Adipocyte (in vitro differentiated cells): ENCODE results near the gene BRF1.
"Not testable (repeated sequence)": the region's sequence is repeated elsewhere in the genome, so short reads cannot be mapped to it uniquely, and the experiment has no call there.

ENCODE experiments used
- DNase-seq: peaks from one replicate; pipeline ENCODE4 v3.0.0-alpha.2; 2015; ENCODE audit warnings: low read depth
- H3K27me3 ChIP-seq: replicated peaks from 2 replicates; pipeline ENCODE4 v1.7.0; 2013; ENCODE audit warnings: mild to moderate bottlenecking, low read length, moderate library complexity; ENCODE audit not compliant: control insufficient read depth, insufficient read depth
- H3K36me3 ChIP-seq: 2 replicates; pipeline ENCODE4 v1.7.0; 2013; ENCODE audit warnings: low read length, mild to moderate bottlenecking, moderate library complexity; ENCODE audit not compliant: control insufficient read depth, insufficient read depth, severe bottlenecking
- H3K4me1 ChIP-seq: 2 replicates; pipeline ENCODE4 v1.7.0; 2013; ENCODE audit warnings: mild to moderate bottlenecking, low read length, moderate library complexity; ENCODE audit not compliant: control insufficient read depth, insufficient read depth
- H3K4me3 ChIP-seq: 2 replicates; pipeline ENCODE4 v1.7.0; 2013; ENCODE audit warnings: mild to moderate bottlenecking, low read length, moderate library complexity
- H3K9ac ChIP-seq: 2 replicates; pipeline ENCODE4 v1.7.0; 2013; ENCODE audit warnings: mild to moderate bottlenecking, low read length, moderate library complexity
- H3K9me3 ChIP-seq: 2 replicates; pipeline ENCODE4 v1.7.0; 2013; ENCODE audit warnings: mild to moderate bottlenecking, low read length, moderate library complexity; ENCODE audit not compliant: control insufficient read depth

Gene BRF1

GRCh38 chr14:105337433-105337832 lies 36.6 kb upstream of the BRF1 start:
- no peak for DNase-seq
- no peaks in the 10 kb centered on the region for H3K27me3 ChIP-seq
- no peaks in the 10 kb centered on the region for H3K9me3 ChIP-seq

GRCh38 chr14:105336477-105337287 lies 35.9 kb upstream of the BRF1 start:
- no peak for DNase-seq
- no peaks in the 10 kb centered on the region for H3K27me3 ChIP-seq
- no peak overlapping the region for H3K9ac ChIP-seq
- H3K4me3 ChIP-seq, result no peak overlapping the region
- H3K36me3 ChIP-seq, result no peaks in the 10 kb centered on the region
- no peaks in the 10 kb centered on the region for H3K9me3 ChIP-seq
- peaks cover 18% of the 10 kb centered on the region for H3K4me1 ChIP-seq

More at GRCh38 chr14:105337433-105337832, 36.6 kb upstream of the BRF1 start:
- H3K9ac ChIP-seq, result no peak overlapping the region
- no peaks in the 10 kb centered on the region for H3K36me3 ChIP-seq
- no peak overlapping the region for H3K4me3 ChIP-seq
- peaks cover 22% of the 10 kb centered on the region for H3K4me1 ChIP-seq

GRCh38 chr14:105335735-105336476 lies 35.1 kb upstream of the BRF1 start:
- Histone ChIP-seq H3K4me3 (no peak overlapping the region), H3K9me3 (no peaks in the 10 kb centered on the region), H3K9ac (no peak overlapping the region), H3K4me1 (peaks cover 10% of the 10 kb centered on the region), H3K36me3 (no peaks in the 10 kb centered on the region), H3K27me3 (no peaks in the 10 kb centered on the region)
- DNase-seq, result no peak

GRCh38 chr14:105335231-105335542 lies 34.4 kb upstream of the BRF1 start:
- not testable (repeated sequence) for DNase-seq, H3K4me1 ChIP-seq, H3K4me3 ChIP-seq, H3K9ac ChIP-seq, H3K36me3 ChIP-seq, H3K9me3 ChIP-seq, H3K27me3 ChIP-seq

- Histone ChIP-seq H3K4me1 (peaks cover 9% of the 10 kb centered on the region), H3K36me3 (no peaks in the 10 kb centered on the region)
- DNase-seq, result no peak
Measured at GRCh38 chr14:105334383-105335230, 33.8 kb upstream of the BRF1 start.

GRCh38 chr14:105333613-105334364 lies 33.0 kb upstream of the BRF1 start:
- DNase-seq, result no peak

More at GRCh38 chr14:105334383-105335230, 33.8 kb upstream of the BRF1 start:
- Histone ChIP-seq H3K9me3 (no peaks in the 10 kb centered on the region), H3K9ac (no peak overlapping the region), H3K4me3 (no peak overlapping the region), H3K27me3 (no peaks in the 10 kb centered on the region)

GRCh38 chr14:105333020-105333490 lies 32.3 kb upstream of the BRF1 start:
- no peak overlapping the region for H3K9ac ChIP-seq
- H3K27me3 ChIP-seq, result no peaks in the 10 kb centered on the region
- H3K4me1 ChIP-seq, result peaks cover 6% of the 10 kb centered on the region
- DNase-seq, result no peak
- no peaks in the 10 kb centered on the region for H3K36me3 ChIP-seq
- H3K9me3 ChIP-seq, result no peaks in the 10 kb centered on the region
- H3K4me3 ChIP-seq, result no peak overlapping the region

More at GRCh38 chr14:105333613-105334364, 33.0 kb upstream of the BRF1 start:
- Histone ChIP-seq H3K27me3 (no peaks in the 10 kb centered on the region), H3K4me1 (peaks cover 9% of the 10 kb centered on the region), H3K9ac (no peak overlapping the region), H3K4me3 (no peak overlapping the region), H3K9me3 (no peaks in the 10 kb centered on the region), H3K36me3 (no peaks in the 10 kb centered on the region)

GRCh38 chr14:105332350-105332874 lies 31.6 kb upstream of the BRF1 start:
- DNase-seq, result no peak
- H3K9ac ChIP-seq, result no peak overlapping the region
- no peaks in the 10 kb centered on the region for H3K9me3 ChIP-seq
- H3K36me3 ChIP-seq, result no peaks in the 10 kb centered on the region
- peaks cover 4% of the 10 kb centered on the region for H3K4me1 ChIP-seq
- H3K27me3 ChIP-seq, result no peaks in the 10 kb centered on the region
- H3K4me3 ChIP-seq, result no peak overlapping the region

GRCh38 chr14:105331575-105332349 lies 31.0 kb upstream of the BRF1 start:
- Histone ChIP-seq H3K9me3 (no peaks in the 10 kb centered on the region), H3K36me3 (no peaks in the 10 kb centered on the region), H3K4me1 (peaks cover 4% of the 10 kb centered on the region), H3K4me3 (no peak overlapping the region), H3K9ac (no peak overlapping the region), H3K27me3 (no peaks in the 10 kb centered on the region)
- no peak for DNase-seq

GRCh38 chr14:105330491-105330895 lies 29.7 kb upstream of the BRF1 start:
- DNase-seq, result peak; percentile 55
- Histone ChIP-seq H3K4me1 (peaks cover 4% of the 10 kb centered on the region), H3K9me3 (no peaks in the 10 kb centered on the region), H3K4me3 (no peak overlapping the region), H3K27me3 (no peaks in the 10 kb centered on the region), H3K36me3 (no peaks in the 10 kb centered on the region), H3K9ac (no peak overlapping the region)
